Stimulated activated CD4-positive, alpha-beta T cell treated with anti-CD3 and anti-CD28 coated beads, Interleukin-2, amount 100 ng/mL, for 4 hours (primary cell): ENCODE data around the gene MEGF11.

Source experiments
- DNase-seq: peaks from one replicate; pipeline ENCODE4 v3.0.0-alpha.2; 2020; ENCODE audit warnings: low read depth

Gene MEGF11

DNA sequence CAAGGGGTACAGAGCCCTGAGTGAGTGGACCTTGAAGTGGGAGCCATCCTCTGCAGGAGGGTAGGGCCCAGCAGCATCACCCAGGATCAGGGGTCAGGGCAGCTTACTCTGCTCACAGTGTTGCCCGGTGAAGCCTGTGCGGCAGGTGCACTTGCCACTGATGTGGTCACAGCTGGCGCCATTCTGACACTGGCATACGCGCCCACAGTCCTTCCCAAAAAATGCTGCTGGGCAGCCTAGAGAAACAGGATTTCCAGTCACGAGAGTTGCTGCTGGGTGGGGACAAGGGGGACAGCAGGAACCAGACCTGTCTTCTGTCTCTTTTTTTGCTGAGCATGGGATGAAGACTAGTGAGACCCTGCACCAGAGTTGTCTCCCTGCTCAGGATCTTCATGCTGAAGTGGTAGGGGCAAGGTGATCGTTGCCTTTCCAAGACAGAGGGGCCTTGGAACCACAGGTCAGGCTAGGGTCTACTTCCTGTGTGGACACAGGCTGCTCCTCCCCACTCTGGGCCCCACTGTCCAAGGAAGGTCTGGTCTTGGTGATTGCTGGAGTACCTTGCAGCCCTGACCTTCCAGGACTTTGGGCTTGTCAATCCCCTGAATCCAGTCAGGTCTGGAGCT lies 337.4 kb downstream of the MEGF11 start:
- DNase-seq = no peak

DNA sequence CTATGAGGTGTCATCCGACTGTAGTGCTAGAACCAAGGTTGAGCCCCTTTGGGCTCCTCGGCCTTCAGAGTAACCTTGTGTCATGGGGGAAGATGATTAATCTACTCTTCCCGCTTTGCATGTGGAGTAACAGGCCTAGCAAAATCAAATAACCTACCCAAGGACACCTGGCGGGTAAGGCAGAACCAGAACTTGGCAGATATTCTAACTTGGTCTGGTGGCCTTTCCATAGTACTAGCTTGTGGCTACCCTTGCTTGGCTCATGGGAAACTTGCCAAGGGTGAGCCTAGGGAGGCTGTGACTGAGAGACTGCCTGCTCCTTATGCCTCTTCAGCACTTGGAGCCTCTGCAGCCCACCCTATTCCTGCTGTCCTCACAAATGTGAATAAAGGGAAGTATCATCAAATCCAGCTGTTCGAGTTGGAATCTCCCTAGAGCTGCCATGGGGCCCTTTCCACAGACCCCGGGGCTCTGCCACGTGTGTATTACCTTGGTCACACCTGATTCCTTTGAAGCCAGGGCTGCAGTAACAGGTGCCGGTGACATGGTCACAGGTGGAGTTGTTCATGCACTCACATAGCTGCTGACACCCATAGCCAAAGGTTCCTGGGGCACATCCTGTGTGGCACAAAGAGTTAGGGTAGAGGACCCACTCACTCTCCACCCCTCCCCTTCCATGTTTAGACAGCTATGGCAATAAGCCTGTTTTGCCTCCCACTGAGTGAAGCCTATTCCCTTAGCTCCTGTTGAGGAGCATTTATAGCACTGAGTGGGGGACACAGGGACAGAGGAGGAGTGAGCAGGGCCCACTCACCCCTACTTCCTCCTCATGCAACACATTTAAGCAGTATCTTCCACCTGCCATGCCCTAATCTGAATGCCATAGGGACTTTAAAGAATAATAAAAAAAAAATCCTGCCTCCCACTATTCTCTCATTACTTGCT lies 338.3 kb downstream of the MEGF11 start:
- DNase-seq = no peak

GRCh38 chr15:65914386-65914785 lies 339.2 kb downstream of the MEGF11 start:
- no peak for DNase-seq

- DNase-seq = no peak
These were observed 339.8 kb downstream of the MEGF11 start for GRCh38 chr15:65913631-65914199.

- no peak for DNase-seq
These were observed 341.3 kb downstream of the MEGF11 start for GRCh38 chr15:65912235-65912634.

DNA sequence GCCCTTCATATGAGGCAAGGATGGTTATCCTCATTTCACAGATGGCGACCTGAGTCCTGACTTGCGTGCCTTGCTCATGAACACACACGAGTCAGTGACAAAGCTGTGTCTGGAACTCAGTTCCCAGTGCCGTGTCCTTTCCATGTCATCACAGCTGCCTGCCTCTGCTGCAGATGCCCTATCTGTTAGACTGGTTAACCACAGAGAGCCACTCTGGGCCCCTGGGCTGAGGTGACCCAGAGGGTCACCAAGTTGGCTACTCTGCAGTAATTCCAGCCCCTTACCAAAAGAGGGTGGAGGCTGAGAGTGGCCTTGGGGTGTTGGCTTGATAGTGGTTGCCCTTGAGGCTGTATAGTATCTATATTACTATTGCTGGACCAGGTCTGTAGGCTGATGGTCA lies 343.2 kb downstream of the MEGF11 start:
- no peak for DNase-seq

DNA sequence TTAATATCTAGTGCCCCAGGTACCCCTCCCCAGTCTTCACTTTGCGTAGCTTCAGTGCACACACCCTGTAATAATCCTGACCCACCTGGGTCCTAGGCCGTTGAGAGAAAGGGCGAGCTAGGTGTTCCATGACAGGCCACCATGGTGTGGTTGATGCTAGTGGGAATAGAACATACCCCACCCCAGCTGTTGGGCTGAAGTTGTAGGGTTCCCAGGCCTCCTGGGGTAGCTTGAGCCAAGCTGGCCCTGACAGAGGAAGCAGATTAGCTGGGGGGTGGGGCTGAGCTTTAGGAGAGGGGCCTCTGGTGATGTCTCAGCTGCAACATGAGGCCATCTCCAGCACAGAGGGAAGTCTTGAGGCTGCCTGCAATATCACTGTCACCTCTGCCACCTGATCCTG lies 343.7 kb downstream of the MEGF11 start:
- DNase-seq = no peak

GRCh38 chr15:65908876-65909275 lies 344.7 kb downstream of the MEGF11 start:
- DNase-seq = no peak

DNA sequence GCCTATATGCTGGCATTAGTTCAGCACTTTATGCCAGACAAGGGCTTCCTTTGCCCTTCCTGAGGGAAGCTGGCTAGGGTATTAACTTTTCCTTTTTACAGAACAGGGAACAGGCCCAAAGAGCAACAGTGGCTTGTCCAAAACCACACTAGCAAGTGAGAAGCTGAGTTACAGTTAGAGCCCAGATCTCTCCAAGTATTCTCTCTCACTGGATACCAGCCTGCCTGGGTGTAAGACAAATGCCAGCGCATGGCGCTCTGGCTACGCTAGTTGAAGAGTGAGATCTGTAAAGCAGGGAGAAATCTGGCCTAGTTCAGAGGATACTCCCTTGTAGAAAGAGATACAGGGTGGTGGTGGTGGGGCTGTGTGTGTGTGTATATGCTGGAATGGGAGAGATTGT lies 345.9 kb downstream of the MEGF11 start:
- DNase-seq = no peak

DNA sequence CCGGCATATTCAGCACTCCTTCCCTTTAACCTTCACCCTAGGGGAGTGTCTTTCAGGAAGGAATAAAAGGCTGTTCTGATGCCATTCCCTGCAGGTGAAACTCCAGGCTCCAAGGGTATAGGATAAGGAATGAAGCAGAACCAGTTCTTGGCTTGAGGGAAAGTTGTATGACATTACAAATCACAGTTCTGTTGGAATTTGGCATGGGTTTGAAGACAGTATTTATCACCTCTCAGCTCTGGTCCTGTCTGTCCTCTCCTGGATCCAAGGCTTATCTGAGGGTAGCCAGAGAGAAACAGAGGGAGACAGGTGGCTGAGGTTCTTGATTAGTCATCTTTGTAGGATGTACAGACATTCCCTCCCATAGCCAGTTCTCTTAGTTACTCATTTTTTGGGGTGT lies 347.2 kb downstream of the MEGF11 start:
- no peak for DNase-seq

DNA sequence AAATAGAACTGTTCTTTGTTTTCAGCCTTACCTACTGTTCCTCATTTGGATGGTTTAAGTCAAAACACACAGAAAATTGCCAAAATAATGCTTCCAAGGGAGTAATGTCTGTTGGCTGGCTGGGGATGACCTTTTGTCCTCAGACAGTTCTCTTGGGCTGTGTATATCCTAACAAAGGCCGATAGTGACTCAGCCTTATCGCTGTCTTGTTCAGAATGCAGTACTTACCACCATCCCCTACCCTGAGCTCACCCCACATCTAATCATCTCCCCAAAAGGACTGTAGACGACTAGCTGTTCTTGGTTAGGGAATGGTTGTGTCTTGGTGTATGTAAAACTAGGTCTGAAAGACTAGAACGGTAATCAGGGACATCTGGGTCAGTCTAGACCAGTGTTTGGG lies 349.2 kb downstream of the MEGF11 start:
- no peak for DNase-seq

DNA sequence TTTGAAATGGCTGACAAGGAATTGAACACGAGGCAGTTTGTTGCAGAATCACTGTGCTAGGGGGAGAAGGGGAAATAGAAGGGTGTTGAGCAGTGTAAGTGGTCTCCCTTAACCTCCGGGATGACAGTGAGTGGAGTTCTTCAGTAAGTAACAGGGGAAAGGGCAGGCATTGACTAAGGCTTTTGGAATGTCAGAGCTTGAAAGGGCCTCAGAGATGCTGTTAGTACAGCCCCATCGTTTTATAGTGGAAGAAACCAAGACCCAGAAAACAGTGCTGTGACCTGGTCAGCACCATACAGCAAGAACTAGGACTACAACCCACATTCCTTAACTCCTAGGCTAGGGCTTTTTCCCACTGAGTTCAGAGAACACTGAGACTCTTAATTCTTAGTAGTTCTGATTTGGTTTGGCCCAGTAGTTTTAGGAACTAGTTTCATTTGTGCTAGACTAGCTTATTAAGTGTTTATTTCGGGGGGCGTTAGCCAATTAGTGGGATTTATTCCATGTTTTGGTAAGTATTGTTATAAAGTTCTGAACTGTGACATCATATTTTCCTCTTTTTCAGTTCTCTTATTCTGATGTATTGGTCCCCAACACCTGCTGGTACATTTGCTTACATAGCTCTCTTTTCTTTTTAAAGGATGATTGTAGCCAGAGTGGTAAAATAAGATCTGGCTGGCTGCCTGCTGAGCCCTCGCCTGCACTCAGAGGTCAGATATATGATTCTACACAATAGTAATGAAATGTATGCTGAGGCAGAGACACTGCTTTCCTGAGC lies 350.1 kb downstream of the MEGF11 start:
- DNase-seq = no peak

GRCh38 chr15:65902373-65902772 lies 351.2 kb downstream of the MEGF11 start:
- no peak for DNase-seq

GRCh38 chr15:65901836-65902235 lies 351.7 kb downstream of the MEGF11 start:
- no peak for DNase-seq

DNA sequence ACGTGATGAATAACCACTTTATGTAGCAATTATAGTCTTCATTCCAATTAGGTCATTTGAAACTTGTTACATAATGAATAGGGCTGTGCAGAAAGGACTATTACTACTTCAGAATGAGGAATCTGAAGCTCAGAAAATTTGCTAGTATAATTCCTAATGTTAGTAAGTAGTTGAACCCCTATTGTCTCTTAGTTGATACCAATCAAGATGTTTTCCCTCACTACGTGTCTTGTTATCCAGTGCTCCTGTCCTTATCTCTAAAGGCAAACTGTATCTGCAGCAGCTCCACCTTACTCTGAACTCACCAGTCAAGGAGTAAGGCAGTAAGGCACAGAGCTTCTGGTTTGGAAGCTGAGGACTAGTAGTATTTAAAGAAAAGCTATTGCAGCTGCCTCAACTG lies 352.2 kb downstream of the MEGF11 start:
- no peak for DNase-seq

GRCh38 chr15:65900488-65900887 lies 353.1 kb downstream of the MEGF11 start:
- DNase-seq = no peak

DNA sequence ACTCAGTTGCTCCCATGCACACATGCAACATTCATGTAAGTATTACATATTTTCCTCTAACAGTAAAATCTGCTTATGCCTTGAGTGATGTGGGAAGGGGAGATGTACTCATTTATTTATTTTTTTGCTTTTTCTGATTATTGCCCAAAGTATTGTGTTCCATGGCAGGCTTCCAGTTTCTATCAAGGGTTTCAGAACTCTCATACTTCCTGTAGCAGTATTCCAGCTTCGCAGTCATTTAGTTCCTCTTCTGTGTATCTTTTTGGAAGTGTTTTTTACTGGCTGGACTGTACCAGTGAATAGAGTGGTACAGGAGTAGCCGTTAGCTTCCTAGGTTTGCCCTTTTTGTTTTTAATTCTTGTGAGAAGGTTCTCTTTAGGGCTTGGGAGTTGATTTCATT lies 357.3 kb downstream of the MEGF11 start:
- no peak for DNase-seq

- no peak for DNase-seq
These were observed 360.5 kb downstream of the MEGF11 start for GRCh38 chr15:65893060-65893459.

GRCh38 chr15:65888981-65889380 lies 364.6 kb downstream of the MEGF11 start:
- no peak for DNase-seq

DNA sequence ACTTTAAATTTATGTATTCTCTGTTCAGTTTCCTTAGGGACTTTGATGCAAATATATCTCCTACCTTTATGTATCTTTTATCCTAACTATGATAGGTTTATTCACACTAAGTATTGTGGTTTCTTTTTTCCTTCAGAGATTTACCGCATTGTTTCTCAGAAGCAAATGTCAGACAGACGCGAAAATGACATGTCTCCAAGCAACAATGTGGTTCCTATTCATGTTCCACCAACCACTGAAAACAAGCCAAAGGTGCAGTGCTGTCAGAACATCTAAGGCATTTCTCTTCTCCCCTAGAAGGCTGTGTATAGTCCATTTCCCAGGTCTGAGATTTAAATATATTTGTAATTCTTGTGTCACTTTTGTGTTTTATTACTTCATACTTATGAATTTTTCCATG lies 366.0 kb downstream of the MEGF11 start:
- DNase-seq = no peak

DNA sequence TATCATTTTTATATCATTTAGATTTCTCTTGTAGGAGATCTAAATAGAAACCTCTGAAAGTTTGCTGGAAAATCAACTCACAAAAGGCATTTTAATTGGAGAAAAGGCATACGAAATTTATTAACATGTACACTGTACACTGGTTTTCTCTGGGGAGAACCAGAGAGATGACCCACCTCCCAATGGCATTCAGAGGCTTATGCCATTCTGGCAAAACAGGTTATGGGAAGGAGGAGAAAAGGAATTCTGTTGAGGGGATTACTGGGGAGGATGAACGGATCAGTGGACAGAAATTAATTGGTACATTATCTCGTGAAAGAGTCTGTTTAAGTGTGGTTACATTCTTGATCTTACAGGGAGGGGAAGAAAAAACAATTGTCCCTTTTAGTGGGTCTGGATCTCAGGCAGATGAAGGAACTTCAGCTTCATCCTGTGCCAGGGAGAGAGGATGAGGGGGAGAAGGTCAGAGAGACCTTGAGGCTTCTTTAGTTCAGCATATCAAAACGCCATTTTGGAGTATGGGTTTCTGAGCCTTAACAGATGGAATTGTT lies 367.8 kb downstream of the MEGF11 start:
- DNase-seq = no peak

DNA sequence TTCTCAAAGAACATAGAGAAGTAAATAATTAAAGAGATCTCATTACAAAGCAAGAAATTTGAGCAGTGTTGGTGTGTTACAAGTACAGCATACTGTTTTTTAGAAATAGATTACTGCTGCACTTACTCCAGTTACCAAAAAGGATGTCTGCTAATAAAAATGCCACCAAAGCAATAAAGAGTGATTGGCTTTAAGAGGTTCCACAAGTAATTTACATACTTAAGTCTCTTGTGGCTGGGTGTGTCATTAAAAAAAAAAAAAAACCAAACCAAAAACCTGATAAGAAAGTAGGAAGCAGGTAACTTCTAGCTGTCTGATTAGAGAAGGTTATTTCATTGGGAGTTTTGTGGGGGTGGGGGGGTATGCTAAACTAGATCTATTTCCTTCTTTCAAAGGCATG lies 369.0 kb downstream of the MEGF11 start:
- DNase-seq = no peak
